HEK293 (cell line): ENCODE results near the gene CSKMT.

Experiments used
- EGR2 ChIP-seq: fragments of 450-650 bp; formaldehyde crosslinking; IDR thresholded peaks from 2 replicates; pipeline ENCODE4 v1.5.1; 2016; ENCODE audit warnings: low read depth, missing biosample characterization, missing genetic modification characterization
- KLF16 ChIP-seq: fragments of 450-650 bp; formaldehyde crosslinking; IDR thresholded peaks from 2 replicates; pipeline ENCODE4 v1.5.1; 2017; ENCODE audit warnings: missing biosample characterization, missing genetic modification characterization
- KLF17 ChIP-seq: fragments of 450-650 bp; formaldehyde crosslinking; IDR thresholded peaks from 2 replicates; pipeline ENCODE4 v1.5.1; 2016; ENCODE audit warnings: missing biosample characterization, missing genetic modification characterization
- KLF8 ChIP-seq: fragments of 450-650 bp; formaldehyde crosslinking; IDR thresholded peaks from 2 replicates; pipeline ENCODE4 v1.5.1; 2016; ENCODE audit warnings: missing biosample characterization, missing genetic modification characterization
- SP2 ChIP-seq: fragments of 450-650 bp; formaldehyde crosslinking; IDR thresholded peaks from 2 replicates; pipeline ENCODE4 v1.5.1; 2016; ENCODE audit warnings: missing biosample characterization, missing genetic modification characterization
- ZBTB17 ChIP-seq: fragments of 450-650 bp; formaldehyde crosslinking; IDR thresholded peaks from 2 replicates; pipeline ENCODE4 v1.5.1; 2016; ENCODE audit warnings: missing biosample characterization, missing genetic modification characterization
- ZBTB48 ChIP-seq: fragments of 450-650 bp; formaldehyde crosslinking; IDR thresholded peaks from 2 replicates; pipeline ENCODE4 v1.5.1; 2016; ENCODE audit warnings: missing biosample characterization, missing genetic modification characterization
- ZBTB8A ChIP-seq: fragments of 450-650 bp; formaldehyde crosslinking; IDR thresholded peaks from 2 replicates; pipeline ENCODE4 v1.5.1; 2016; ENCODE audit warnings: missing biosample characterization, missing genetic modification characterization
- ZEB2 ChIP-seq: fragments of 450-650 bp; formaldehyde crosslinking; IDR thresholded peaks from 2 replicates; pipeline ENCODE4 v1.5.1; 2016; ENCODE audit warnings: missing biosample characterization, missing genetic modification characterization
- ZFP41 ChIP-seq: fragments of 450-650 bp; formaldehyde crosslinking; IDR thresholded peaks from 2 replicates; pipeline ENCODE4 v1.5.1; 2016; ENCODE audit warnings: missing biosample characterization, missing genetic modification characterization, borderline replicate concordance
- ZNF2 ChIP-seq: fragments of 450-650 bp; formaldehyde crosslinking; IDR thresholded peaks from 2 replicates; pipeline ENCODE4 v1.5.1; 2016; ENCODE audit warnings: missing biosample characterization, missing genetic modification characterization
- ZNF335 ChIP-seq: fragments of 450-650 bp; formaldehyde crosslinking; conservative IDR thresholded peaks from 2 replicates; pipeline ENCODE4 v1.5.1; 2016; ENCODE audit warnings: missing biosample characterization, missing genetic modification characterization
- ZNF341 ChIP-seq: fragments of 450-650 bp; formaldehyde crosslinking; IDR thresholded peaks from 2 replicates; pipeline ENCODE4; 2016; ENCODE audit warnings: low read depth, missing biosample characterization, missing genetic modification characterization
- ZNF354C ChIP-seq: fragments of 450-650 bp; formaldehyde crosslinking; IDR thresholded peaks from 2 replicates; pipeline ENCODE4 v1.5.1; 2016; ENCODE audit warnings: missing biosample characterization, missing genetic modification characterization, low read depth, borderline replicate concordance
- ZNF433 ChIP-seq: fragments of 450-650 bp; formaldehyde crosslinking; IDR thresholded peaks from 2 replicates; pipeline ENCODE4 v1.5.1; 2016; ENCODE audit warnings: missing biosample characterization, missing genetic modification characterization, low read depth
- ZNF639 ChIP-seq: fragments of 450-650 bp; formaldehyde crosslinking; IDR thresholded peaks from 2 replicates; pipeline ENCODE4 v1.5.1; 2016; ENCODE audit warnings: missing biosample characterization, missing genetic modification characterization
- ZNF654 ChIP-seq: fragments of 450-650 bp; formaldehyde crosslinking; IDR thresholded peaks from 2 replicates; pipeline ENCODE4 v1.5.1; 2016; ENCODE audit warnings: low read depth, missing biosample characterization, missing genetic modification characterization
- ZNF660 ChIP-seq: fragments of 450-650 bp; IDR thresholded peaks from 2 replicates; pipeline ENCODE4 v1.5.1; 2018; ENCODE audit warnings: missing biosample characterization, mild to moderate bottlenecking, missing genetic modification characterization
- ZNF677 ChIP-seq: fragments of 450-650 bp; IDR thresholded peaks from 2 replicates; pipeline ENCODE4 v1.5.0; 2018; ENCODE audit warnings: missing biosample characterization, mild to moderate bottlenecking, missing genetic modification characterization, moderate library complexity
- ZNF777 ChIP-seq: fragments of 450-650 bp; formaldehyde crosslinking; IDR thresholded peaks from 2 replicates; pipeline ENCODE4 v1.5.1; 2017; ENCODE audit warnings: missing biosample characterization, missing genetic modification characterization, borderline replicate concordance
- ZNF785 ChIP-seq: fragments of 450-650 bp; formaldehyde crosslinking; IDR thresholded peaks from 2 replicates; pipeline ENCODE4 v1.5.1; 2016; ENCODE audit warnings: missing biosample characterization, missing genetic modification characterization
- ZSCAN4 ChIP-seq: fragments of 450-650 bp; formaldehyde crosslinking; IDR thresholded peaks from 2 replicates; pipeline ENCODE4 v1.5.1; 2017; ENCODE audit warnings: missing biosample characterization, missing genetic modification characterization
- ZXDB ChIP-seq: fragments of 450-650 bp; formaldehyde crosslinking; IDR thresholded peaks from 2 replicates; pipeline ENCODE4 v1.5.1; 2016; ENCODE audit warnings: missing biosample characterization, missing genetic modification characterization
- TF ChIP-seq, protein P1 (sequence below): fragments of 450-650 bp; formaldehyde crosslinking; IDR thresholded peaks from 2 replicates; pipeline ENCODE4 v1.5.1; 2017; ENCODE audit warnings: missing biosample characterization, missing genetic modification characterization
- TF ChIP-seq, protein P2 (sequence below): fragments of 450-650 bp; formaldehyde crosslinking; optimal IDR thresholded peaks from 2 replicates; pipeline ENCODE3; 2016; ENCODE audit warnings: missing biosample characterization, mild to moderate bottlenecking, missing genetic modification characterization
- TF ChIP-seq, protein P3 (sequence below): fragments of 450-650 bp; formaldehyde crosslinking; IDR thresholded peaks from 2 replicates; pipeline ENCODE4 v1.5.1; 2016; ENCODE audit warnings: missing biosample characterization, missing genetic modification characterization

CSKMT gene

GRCh38 chr11:62678770-62679696 lies 13.9 kb downstream of the CSKMT start, which contains the start of gene UBXN1 (continued):
- TF ChIP-seq ZNF639 (tag by site-specific recombination) (peak; percentile 59; the same call in 1 of the 2 replicates), KLF17 (0 out of 2 replicates have a peak, but pooled peaks have one; percentile 33), ZNF341 (tag by site-specific recombination) (peak; percentile 42; the same call in 1 of the 2 replicates), ZSCAN4 (tag by site-specific recombination) (no peak), ZNF2 (tag by site-specific recombination) (peak; percentile 58; the same call in 1 of the 2 replicates), ZNF785 (tag by site-specific recombination) (no peak), ZNF777 (peak; percentile 54; the same call in 1 of the 2 replicates), ZBTB8A (tag by site-specific recombination) (peak; percentile 94), ZNF660 (tag by site-specific recombination) (peak; percentile 67; the same call in 1 of the 2 replicates), KLF16 (tag by site-specific recombination) (peak; percentile 55; the same call in 1 of the 2 replicates), ZEB2 (peak; percentile 56; the same call in 1 of the 2 replicates), KLF8 (tag by site-specific recombination) (peak; percentile 82), ZXDB (peak; percentile 73), ZNF335 (peak; percentile 66), SP2 (tag by site-specific recombination) (peak; percentile 84), EGR2 (tag by site-specific recombination) (peak; percentile 91), ZBTB48 (tag by site-specific recombination) (peak; percentile 76), ZNF433 (tag by site-specific recombination) (no peak), ZNF654 (tag by site-specific recombination) (no peak), ZBTB17 (tag by site-specific recombination) (peak; percentile 78), ZNF354C (tag by site-specific recombination) (no peak), ZFP41 (tag by site-specific recombination) (no peak), ZNF677 (tag by site-specific recombination) (no peak)
- TF ChIP-seq, protein P1, sequence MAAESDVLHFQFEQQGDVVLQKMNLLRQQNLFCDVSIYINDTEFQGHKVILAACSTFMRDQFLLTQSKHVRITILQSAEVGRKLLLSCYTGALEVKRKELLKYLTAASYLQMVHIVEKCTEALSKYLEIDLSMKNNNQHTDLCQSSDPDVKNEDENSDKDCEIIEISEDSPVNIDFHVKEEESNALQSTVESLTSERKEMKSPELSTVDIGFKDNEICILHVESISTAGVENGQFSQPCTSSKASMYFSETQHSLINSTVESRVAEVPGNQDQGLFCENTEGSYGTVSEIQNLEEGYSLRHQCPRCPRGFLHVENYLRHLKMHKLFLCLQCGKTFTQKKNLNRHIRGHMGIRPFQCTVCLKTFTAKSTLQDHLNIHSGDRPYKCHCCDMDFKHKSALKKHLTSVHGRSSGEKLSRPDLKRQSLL (tag by site-specific recombination): peak; percentile 87
- TF ChIP-seq, protein P2, sequence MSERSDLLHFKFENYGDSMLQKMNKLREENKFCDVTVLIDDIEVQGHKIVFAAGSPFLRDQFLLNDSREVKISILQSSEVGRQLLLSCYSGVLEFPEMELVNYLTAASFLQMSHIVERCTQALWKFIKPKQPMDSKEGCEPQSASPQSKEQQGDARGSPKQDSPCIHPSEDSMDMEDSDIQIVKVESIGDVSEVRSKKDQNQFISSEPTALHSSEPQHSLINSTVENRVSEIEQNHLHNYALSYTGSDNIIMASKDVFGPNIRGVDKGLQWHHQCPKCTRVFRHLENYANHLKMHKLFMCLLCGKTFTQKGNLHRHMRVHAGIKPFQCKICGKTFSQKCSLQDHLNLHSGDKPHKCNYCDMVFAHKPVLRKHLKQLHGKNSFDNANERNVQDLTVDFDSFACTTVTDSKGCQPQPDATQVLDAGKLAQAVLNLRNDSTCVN (tag by site-specific recombination): peak; percentile 68
- TF ChIP-seq, protein P3, sequence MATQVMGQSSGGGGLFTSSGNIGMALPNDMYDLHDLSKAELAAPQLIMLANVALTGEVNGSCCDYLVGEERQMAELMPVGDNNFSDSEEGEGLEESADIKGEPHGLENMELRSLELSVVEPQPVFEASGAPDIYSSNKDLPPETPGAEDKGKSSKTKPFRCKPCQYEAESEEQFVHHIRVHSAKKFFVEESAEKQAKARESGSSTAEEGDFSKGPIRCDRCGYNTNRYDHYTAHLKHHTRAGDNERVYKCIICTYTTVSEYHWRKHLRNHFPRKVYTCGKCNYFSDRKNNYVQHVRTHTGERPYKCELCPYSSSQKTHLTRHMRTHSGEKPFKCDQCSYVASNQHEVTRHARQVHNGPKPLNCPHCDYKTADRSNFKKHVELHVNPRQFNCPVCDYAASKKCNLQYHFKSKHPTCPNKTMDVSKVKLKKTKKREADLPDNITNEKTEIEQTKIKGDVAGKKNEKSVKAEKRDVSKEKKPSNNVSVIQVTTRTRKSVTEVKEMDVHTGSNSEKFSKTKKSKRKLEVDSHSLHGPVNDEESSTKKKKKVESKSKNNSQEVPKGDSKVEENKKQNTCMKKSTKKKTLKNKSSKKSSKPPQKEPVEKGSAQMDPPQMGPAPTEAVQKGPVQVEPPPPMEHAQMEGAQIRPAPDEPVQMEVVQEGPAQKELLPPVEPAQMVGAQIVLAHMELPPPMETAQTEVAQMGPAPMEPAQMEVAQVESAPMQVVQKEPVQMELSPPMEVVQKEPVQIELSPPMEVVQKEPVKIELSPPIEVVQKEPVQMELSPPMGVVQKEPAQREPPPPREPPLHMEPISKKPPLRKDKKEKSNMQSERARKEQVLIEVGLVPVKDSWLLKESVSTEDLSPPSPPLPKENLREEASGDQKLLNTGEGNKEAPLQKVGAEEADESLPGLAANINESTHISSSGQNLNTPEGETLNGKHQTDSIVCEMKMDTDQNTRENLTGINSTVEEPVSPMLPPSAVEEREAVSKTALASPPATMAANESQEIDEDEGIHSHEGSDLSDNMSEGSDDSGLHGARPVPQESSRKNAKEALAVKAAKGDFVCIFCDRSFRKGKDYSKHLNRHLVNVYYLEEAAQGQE: no peak
